ENCODE measurements around the gene RAPGEF3. TPM values are rescaled to one million over a fixed set of nuclear protein-coding genes. Genes with fewer than 3 reads are reported as not detected.

The RAPGEF3 gene
- total RNA-seq: under 1 TPM; 0.19 to 0.25 TPM

- Mint-ChIP-seq H3K36me3 (no peaks in the 10 kb centered on the region), H3K4me1 (ENCODE audit: low read depth in 2 of 2) (peaks cover 15 to 16% of the 10 kb centered on the region in 2 donors), H3K27me3 (peaks cover 0 to 2% of the 10 kb centered on the region in 2 donors), H3K9me3 (no peaks in the 10 kb centered on the region), H3K4me3 (peak within 1 kb of the TSS; percentile 65), H3K27ac (no peak within 1 kb of the TSS)
- ATAC-seq: peak; percentile 83 to 90
- DNase-seq (ENCODE audit: low spot score): peak; percentile 90
Measured at GRCh38 chr12:47758834-47759690, at the start of gene RAPGEF3. Gene RAPGEF3 (minus strand): TSS chr12:47758880. CDS start chr12:47758556, 324 bp downstream.

DNA sequence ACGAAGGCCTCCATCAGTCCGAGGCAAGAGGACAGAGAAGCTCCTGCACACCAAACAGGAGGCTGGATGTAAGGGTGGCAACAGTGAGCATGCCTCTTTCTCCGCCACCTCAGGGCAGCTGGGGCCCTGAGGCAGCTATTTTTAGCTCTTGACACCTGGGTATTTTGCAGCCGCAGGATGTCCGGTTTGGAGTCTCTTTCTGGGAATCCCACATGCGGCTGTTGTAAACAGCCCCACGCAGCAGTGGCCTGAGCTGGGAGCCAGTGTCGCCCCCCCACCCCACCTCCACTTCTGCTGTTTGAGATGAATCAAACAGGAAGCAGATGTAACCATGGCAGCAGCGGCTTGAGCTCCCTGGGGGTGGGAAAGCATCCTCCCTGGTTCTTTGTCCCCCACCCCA is 49.4 kb upstream of the RAPGEF3 start:
- Mint-ChIP-seq H3K36me3 (no peaks in the 10 kb centered on the region), H3K9me3 (no peaks in the 10 kb centered on the region), H3K4me3 (peak overlapping the region; percentile 89), H3K27me3 (no peaks in the 10 kb centered on the region), H3K27ac (peak overlapping the region; percentile 94 to 100), H3K4me1 (ENCODE audit: low read depth in 2 of 2) (peaks cover 85 to 86% of the 10 kb centered on the region in 2 donors)
- ATAC-seq (peak; percentile 74 to 78), DNase-seq (ENCODE audit: low spot score) (peak; percentile 95)

DNA sequence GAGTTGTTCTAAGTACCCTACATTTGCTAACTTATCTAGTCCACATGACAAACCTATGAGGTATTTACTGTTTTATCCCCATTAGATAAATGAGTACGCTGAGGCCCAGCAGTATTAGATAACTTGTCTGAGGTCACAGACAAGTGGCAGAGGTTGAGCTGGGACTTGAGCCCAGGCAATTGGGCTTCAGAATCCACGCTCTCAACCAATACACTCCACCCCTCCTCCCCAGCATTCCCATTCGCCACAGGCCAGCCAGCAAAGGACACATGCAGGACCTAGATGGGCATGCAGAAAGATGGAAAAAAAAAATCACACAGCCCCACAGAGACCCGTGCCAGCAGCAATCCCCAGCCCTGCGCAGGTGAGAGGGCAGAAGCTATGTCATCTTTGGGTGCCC is 48.7 kb upstream of the RAPGEF3 start:
- no peak for DNase-seq (ENCODE audit: low spot score)
- no peak for ATAC-seq

DNA sequence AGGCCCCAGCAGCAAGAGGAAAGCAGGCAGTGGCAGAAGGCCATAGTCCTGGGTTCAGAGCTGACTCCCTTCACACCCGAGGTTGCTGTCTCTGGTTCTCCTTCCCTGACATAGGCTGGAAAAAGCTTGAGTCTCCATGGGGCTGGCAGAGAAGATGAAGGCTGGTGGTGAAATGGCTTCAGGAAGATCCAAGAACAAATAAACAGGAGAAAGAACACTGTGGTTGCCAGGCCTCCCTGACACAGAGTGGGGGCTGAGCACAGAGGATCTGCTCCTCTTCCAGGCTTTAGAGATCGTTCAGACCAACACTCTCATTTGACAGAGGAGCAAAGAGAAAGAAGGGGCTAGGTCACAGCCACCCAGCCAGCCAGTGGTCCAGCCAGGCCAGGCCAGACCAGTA is 46.7 kb upstream of the RAPGEF3 start:
- Mint-ChIP-seq H3K4me3 (peak overlapping the region; percentile 45), H3K36me3 (no peaks in the 10 kb centered on the region)
- ATAC-seq: no peak

More for the DNA sequence above, 48.7 kb upstream of the RAPGEF3 start:
- H3K27me3 Mint-ChIP-seq: no peaks in the 10 kb centered on the region
- peaks cover 86 to 90% of the 10 kb centered on the region in 2 donors for H3K4me1 Mint-ChIP-seq (ENCODE audit: low read depth in 2 of 2)
- no peaks in the 10 kb centered on the region for H3K36me3 Mint-ChIP-seq
- H3K9me3 Mint-ChIP-seq: no peaks in the 10 kb centered on the region
- H3K27ac Mint-ChIP-seq: peak overlapping the region; percentile 94 to 100
- peak overlapping the region; percentile 89 for H3K4me3 Mint-ChIP-seq

DNA sequence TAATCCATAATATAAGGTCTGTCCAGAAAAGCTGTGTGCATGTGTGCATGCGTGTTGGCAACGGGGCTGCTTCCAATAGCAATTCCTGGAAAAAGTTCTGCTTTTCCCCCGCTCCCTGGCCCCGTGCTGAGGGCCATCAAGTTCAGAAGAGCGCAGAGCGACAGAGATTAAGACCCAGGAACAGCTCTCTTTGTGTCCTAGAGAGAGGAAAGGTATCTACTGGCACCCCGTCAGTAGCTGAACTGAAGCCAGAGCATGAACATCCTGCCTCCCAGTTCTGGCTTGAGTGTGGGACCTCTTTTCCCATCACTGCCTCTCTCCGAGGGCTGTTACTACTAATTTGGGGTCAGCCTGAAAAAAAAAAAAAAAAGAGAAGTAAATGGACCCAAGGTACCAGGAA is 45.5 kb upstream of the RAPGEF3 start:
- ATAC-seq (no peak), DNase-seq (ENCODE audit: low spot score) (no peak)
- H3K4me1 Mint-ChIP-seq (ENCODE audit: low read depth in 2 of 2): peaks cover 83 to 85% of the 10 kb centered on the region in 2 donors
- no peaks in the 10 kb centered on the region for H3K9me3 Mint-ChIP-seq
- H3K36me3 Mint-ChIP-seq: no peaks in the 10 kb centered on the region
- peak overlapping the region; percentile 8 for H3K4me3 Mint-ChIP-seq
- H3K27me3 Mint-ChIP-seq: no peaks in the 10 kb centered on the region
- peak overlapping the region; percentile 66 to 100 for H3K27ac Mint-ChIP-seq

More for the DNA sequence above, 46.7 kb upstream of the RAPGEF3 start:
- no peak for DNase-seq (ENCODE audit: low spot score)
- Mint-ChIP-seq H3K27ac (peak overlapping the region; percentile 66 to 100), H3K27me3 (no peaks in the 10 kb centered on the region), H3K9me3 (no peaks in the 10 kb centered on the region), H3K4me1 (ENCODE audit: low read depth in 2 of 2) (peaks cover 87% of the 10 kb centered on the region in 2 donors)

GRCh38 chr12:47803191-47803875 is 44.7 kb upstream of the RAPGEF3 start:
- peak overlapping the region; percentile 66 to 100 for H3K27ac Mint-ChIP-seq
- H3K36me3 Mint-ChIP-seq: no peaks in the 10 kb centered on the region
- ATAC-seq (no peak), DNase-seq (ENCODE audit: low spot score) (no peak)
- H3K9me3 Mint-ChIP-seq: no peaks in the 10 kb centered on the region
- H3K4me3 Mint-ChIP-seq: peak overlapping the region; percentile 70
- H3K4me1 Mint-ChIP-seq (ENCODE audit: low read depth in 2 of 2): peaks cover 75 to 76% of the 10 kb centered on the region in 2 donors
- H3K27me3 Mint-ChIP-seq: no peaks in the 10 kb centered on the region

GRCh38 chr12:47802312-47802711 is 43.6 kb upstream of the RAPGEF3 start:
- ATAC-seq (no peak), DNase-seq (ENCODE audit: low spot score) (no peak)
- no peaks in the 10 kb centered on the region for H3K9me3 Mint-ChIP-seq
- H3K27me3 Mint-ChIP-seq: no peaks in the 10 kb centered on the region
- H3K4me1 Mint-ChIP-seq (ENCODE audit: low read depth in 2 of 2): peaks cover 70 to 71% of the 10 kb centered on the region in 2 donors
- H3K36me3 Mint-ChIP-seq: peaks cover 5% of the 10 kb centered on the region
- peak overlapping the region; percentile 70 for H3K4me3 Mint-ChIP-seq
- peak overlapping the region; percentile 66 to 100 for H3K27ac Mint-ChIP-seq

DNA sequence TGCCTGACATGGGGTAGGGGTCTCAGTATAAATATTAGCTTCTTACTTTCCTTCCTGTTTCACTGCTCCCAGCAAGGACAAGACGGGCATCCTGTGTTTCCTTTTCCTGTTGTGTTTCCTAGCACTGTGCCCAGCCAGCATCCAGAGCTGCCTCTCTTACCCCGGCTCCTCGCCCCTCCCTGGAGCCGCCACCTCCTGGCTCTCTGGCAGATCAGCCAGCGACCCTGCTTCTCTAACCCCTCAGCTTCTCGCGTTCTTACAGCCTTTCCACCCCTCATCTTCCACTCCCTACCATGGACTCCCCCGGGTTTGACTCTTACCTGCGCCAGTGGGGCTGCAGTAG is 43.2 kb upstream of the RAPGEF3 start:
- peaks cover 5% of the 10 kb centered on the region for H3K36me3 Mint-ChIP-seq
- H3K9me3 Mint-ChIP-seq: no peaks in the 10 kb centered on the region
- H3K4me1 Mint-ChIP-seq (ENCODE audit: low read depth in 2 of 2): peaks cover 66% of the 10 kb centered on the region in 2 donors
- peak overlapping the region; percentile 66 to 100 for H3K27ac Mint-ChIP-seq
- ATAC-seq: no peak
- peak overlapping the region; percentile 70 for H3K4me3 Mint-ChIP-seq
- H3K27me3 Mint-ChIP-seq: no peaks in the 10 kb centered on the region
- no peak for DNase-seq (ENCODE audit: low spot score)

GRCh38 chr12:47801170-47801903 is 42.7 kb upstream of the RAPGEF3 start:
- DNase-seq (ENCODE audit: low spot score): no peak
- H3K27me3 Mint-ChIP-seq: no peaks in the 10 kb centered on the region
- no peaks in the 10 kb centered on the region for H3K9me3 Mint-ChIP-seq
- peaks cover 60 to 61% of the 10 kb centered on the region in 2 donors for H3K4me1 Mint-ChIP-seq (ENCODE audit: low read depth in 2 of 2)
- H3K4me3 Mint-ChIP-seq: no peak overlapping the region
- peak in 1 of 2 donors; percentile 37 for ATAC-seq
- peaks cover 5% of the 10 kb centered on the region for H3K36me3 Mint-ChIP-seq
- H3K27ac Mint-ChIP-seq: peak overlapping the region; percentile 66 to 100

GRCh38 chr12:47800582-47800981 is 41.9 kb upstream of the RAPGEF3 start:
- Mint-ChIP-seq H3K9me3 (no peaks in the 10 kb centered on the region), H3K27me3 (no peaks in the 10 kb centered on the region), H3K36me3 (peaks cover 5% of the 10 kb centered on the region), H3K4me3 (no peak overlapping the region), H3K4me1 (ENCODE audit: low read depth in 2 of 2) (peaks cover 53 to 54% of the 10 kb centered on the region in 2 donors), H3K27ac (peak overlapping the region; percentile 66 to 100)
- no peak for ATAC-seq
- no peak for DNase-seq (ENCODE audit: low spot score)

- H3K9me3 Mint-ChIP-seq: no peaks in the 10 kb centered on the region
- H3K4me3 Mint-ChIP-seq: no peak overlapping the region
- DNase-seq (ENCODE audit: low spot score): no peak
- no peak for ATAC-seq
- peaks cover 42 to 43% of the 10 kb centered on the region in 2 donors for H3K4me1 Mint-ChIP-seq (ENCODE audit: low read depth in 2 of 2)
- H3K27ac Mint-ChIP-seq: peak overlapping the region in 1 of 2 donors; percentile 75
- no peaks in the 10 kb centered on the region for H3K27me3 Mint-ChIP-seq
- peaks cover 5% of the 10 kb centered on the region for H3K36me3 Mint-ChIP-seq
Measured at GRCh38 chr12:47799357-47799955, 40.8 kb upstream of the RAPGEF3 start.

DNA sequence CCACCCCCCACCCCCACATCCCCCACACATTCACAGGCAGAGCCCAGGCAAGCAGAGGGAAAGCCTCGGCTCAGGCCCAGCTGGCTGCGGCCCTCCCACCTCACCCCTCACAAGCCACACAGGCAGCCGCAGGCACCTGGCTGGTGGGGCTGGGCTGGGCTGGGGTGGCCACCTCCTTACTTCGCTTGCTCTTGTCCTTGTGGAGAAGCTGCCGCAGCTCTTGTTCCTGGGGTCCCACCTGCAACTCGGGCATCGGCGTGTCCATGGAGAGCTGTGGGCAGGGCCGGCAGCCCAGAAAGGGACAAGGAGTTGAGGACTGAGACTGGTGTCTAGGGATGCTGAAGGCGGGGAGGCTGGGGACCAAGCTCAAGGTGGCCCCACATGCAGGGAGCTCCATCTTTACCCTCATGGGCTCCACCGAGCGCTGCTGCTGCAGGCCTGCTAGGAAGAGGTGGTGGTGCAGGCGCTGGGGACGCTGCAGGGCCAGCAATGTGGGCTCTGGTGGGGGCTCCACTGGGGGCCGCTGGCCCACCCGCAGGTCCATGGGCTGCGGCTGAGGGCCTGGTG is 39.8 kb upstream of the RAPGEF3 start:
- H3K4me1 Mint-ChIP-seq (ENCODE audit: low read depth in 2 of 2): peaks cover 34 to 38% of the 10 kb centered on the region in 2 donors
- H3K27me3 Mint-ChIP-seq: no peaks in the 10 kb centered on the region
- no peak for DNase-seq (ENCODE audit: low spot score)
- no peaks in the 10 kb centered on the region for H3K9me3 Mint-ChIP-seq
- H3K4me3 Mint-ChIP-seq: no peak overlapping the region
- peaks cover 5% of the 10 kb centered on the region for H3K36me3 Mint-ChIP-seq
- ATAC-seq: no peak
- H3K27ac Mint-ChIP-seq: peak overlapping the region in 1 of 2 donors; percentile 75

GRCh38 chr12:47797441-47797840 is 38.8 kb upstream of the RAPGEF3 start:
- no peaks in the 10 kb centered on the region for H3K27me3 Mint-ChIP-seq
- peak overlapping the region; percentile 73 to 88 for H3K27ac Mint-ChIP-seq
- H3K9me3 Mint-ChIP-seq: no peaks in the 10 kb centered on the region
- DNase-seq (ENCODE audit: low spot score) (no peak), ATAC-seq (peak; percentile 56 to 71)
- H3K4me3 Mint-ChIP-seq: no peak overlapping the region
- peaks cover 24 to 27% of the 10 kb centered on the region in 2 donors for H3K4me1 Mint-ChIP-seq (ENCODE audit: low read depth in 2 of 2)
- peaks cover 5% of the 10 kb centered on the region for H3K36me3 Mint-ChIP-seq

Measured in natural killer cell treated with Interleukin-12 subunit alpha and Interleukin-12 subunit beta and Interleukin-15 and Interleukin-18, amount 100 ng/mL, for 72 hours (primary cell).